ENCODE data around the gene RACGAP1.

DNA sequence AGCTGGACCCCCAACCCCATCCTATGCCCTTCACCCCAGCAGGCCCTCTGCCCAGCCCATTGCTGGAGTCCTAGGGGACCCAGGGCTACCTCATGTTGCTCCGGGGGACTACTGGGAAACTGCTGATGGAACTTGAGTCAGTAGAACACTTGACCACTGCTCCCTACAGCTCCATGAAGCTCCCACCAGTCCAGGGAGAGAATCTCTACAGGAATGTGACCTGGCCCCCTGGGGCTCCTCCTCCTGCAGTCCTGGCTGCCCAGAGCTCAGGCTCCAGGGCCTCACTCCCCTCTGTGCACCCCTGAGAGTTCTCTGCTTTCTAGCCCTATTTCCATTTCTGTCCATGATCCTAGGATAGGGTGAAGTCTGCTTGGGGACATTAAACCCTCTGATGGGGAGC is 85.6 kb downstream of the RACGAP1 start:
- TF ChIP-seq POLR2A (IDR thresholded peaks at IDR 0.05) (no peak), POLR2AphosphoS5 (IDR thresholded peaks at IDR 0.05) (no peak), EP300 (IDR thresholded peaks at IDR 0.05) (no peak)
- TF ChIP-seq, protein P1, sequence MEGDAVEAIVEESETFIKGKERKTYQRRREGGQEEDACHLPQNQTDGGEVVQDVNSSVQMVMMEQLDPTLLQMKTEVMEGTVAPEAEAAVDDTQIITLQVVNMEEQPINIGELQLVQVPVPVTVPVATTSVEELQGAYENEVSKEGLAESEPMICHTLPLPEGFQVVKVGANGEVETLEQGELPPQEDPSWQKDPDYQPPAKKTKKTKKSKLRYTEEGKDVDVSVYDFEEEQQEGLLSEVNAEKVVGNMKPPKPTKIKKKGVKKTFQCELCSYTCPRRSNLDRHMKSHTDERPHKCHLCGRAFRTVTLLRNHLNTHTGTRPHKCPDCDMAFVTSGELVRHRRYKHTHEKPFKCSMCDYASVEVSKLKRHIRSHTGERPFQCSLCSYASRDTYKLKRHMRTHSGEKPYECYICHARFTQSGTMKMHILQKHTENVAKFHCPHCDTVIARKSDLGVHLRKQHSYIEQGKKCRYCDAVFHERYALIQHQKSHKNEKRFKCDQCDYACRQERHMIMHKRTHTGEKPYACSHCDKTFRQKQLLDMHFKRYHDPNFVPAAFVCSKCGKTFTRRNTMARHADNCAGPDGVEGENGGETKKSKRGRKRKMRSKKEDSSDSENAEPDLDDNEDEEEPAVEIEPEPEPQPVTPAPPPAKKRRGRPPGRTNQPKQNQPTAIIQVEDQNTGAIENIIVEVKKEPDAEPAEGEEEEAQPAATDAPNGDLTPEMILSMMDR (IDR thresholded peaks at IDR 0.05), result no peak

Measured in gastroesophageal sphincter (tissue), 3 donors.